Stimulated activated CD4-positive, alpha-beta T cell treated with anti-CD3 and anti-CD28 coated beads, Interleukin-4, amount 100 ng/mL, for 24 hours (primary cell): ENCODE measurements around the gene CLN5.
A peak's percentile ranks its signal among the peaks of the same experiment; 100 is the strongest.

Experiments
- DNase-seq: peaks from one replicate; pipeline ENCODE4 v3.0.0-alpha.2; 2020

Gene CLN5

GRCh38 chr13:77022341-77022740 is 30.5 kb downstream of the CLN5 start:
- DNase-seq: no peak

- peak; percentile 70 for DNase-seq
Measured at GRCh38 chr13:77026255-77026860, 34.5 kb downstream of the CLN5 start.

DNA sequence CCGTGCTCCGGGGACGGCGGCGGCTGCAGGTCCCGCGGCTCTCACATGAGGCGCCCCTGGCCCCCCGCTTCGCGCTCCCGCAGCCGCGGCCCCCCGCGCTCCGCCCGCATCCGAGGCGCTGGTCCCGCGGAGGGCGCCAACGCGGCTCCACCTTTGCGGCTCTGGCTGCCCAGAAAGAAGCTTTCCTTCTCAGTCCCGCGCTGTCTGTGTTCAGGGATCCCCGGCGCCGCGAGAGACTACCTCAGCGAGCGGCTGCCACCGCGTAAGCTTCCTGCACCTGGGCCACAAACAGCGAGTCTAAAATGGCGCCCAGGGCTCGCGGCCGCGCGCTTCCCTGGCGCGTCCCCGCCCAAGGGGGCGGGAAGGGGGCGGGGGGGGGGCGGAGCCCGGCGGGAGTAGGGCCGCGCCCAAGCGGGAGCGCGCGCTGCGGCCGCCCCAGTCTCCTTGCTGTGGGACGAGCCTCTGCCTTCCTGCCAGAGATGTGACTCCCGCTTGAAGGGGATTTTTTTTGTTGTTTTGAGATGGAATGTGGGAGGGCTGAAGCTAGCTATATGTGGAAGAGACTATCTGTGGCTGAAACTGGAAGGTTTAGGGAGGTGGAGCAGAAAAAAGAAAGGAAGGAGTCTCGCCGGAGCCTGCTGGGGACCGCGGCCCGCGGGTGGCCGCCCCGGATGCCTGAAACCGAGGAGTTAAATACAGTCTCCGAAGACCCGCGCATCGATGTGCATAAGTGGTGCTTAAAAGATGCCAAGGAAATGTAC is 35.2 kb downstream of the CLN5 start, which contains the start of gene FBXL3:
Gene FBXL3 (minus strand): TSS at position 299 of the 761 bp plus-strand sequence. CDS start 5,299 bp downstream, outside the sequence.
- peak; percentile 82 for DNase-seq

- no peak for DNase-seq
Measured at GRCh38 chr13:77028202-77028601, 36.3 kb downstream of the CLN5 start.

GRCh38 chr13:77029436-77029835 is 37.6 kb downstream of the CLN5 start:
- no peak for DNase-seq

GRCh38 chr13:77031656-77032243 is 39.9 kb downstream of the CLN5 start:
- no peak for DNase-seq

DNA sequence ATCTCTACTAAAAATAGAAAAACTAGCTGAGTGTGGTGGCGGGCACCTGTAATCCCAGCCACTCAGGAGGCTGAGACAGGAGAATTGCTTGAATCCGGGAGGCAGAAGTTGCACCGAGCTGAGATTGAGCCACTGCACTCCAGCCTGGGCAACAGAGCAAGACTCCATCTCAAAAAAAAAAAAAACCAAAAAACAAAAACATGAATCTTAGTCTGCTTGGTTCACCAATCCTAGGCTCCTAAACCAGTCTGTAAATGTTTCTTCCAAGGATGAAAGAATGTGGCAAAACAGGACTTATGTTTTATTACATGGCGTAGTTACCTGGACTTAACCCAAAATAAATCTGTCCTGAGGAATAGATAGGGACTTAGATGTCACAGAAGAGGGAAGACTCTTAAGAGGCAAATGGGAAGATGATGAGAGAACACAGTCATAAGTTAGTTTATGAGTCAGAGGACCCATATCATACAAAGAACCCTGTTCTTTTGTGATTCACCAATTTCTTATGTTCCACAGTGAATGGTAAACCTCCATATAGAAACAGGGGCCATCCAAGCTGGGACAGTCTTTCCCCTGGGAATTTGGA is 41.9 kb downstream of the CLN5 start:
- no peak for DNase-seq

DNA sequence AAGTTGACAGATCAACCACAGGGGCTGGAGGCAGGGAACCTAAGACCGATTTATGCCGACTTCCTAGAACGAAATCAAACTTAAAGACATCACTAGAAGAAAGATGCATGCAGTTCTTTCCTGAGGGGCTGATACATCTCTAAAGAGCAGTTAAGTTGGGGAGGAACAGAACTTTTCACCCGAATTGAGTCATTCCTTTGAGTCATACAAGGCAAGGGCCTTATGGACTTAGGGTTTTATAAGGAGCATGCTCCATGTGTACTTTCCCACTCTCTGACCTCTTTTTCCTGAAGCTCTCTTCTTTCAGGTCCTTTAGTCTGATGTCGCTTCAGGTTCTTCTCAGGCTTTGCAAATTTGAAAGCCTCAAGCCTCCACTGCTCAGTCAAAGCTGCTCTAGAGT is 43.0 kb downstream of the CLN5 start:
- no peak for DNase-seq

DNA sequence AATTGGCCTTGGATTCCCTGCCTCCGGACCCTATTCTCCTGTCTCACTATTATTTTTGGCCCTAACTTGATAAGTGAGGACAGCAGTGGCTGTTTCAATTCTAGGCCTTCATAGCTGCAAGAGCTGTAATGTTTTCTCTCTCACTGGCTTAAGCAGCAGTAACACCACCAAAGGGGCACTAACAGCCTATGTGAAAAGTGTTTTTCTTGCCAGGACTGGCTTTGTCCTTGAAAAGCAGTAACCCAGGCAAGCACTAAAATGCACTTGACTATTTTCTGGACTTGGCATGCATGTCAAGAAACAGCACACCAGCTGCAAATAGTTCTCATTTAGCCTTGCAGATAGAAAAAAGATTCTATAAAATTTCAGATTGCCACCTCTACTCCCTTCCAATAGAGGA is 44.4 kb downstream of the CLN5 start:
- DNase-seq: no peak

DNA sequence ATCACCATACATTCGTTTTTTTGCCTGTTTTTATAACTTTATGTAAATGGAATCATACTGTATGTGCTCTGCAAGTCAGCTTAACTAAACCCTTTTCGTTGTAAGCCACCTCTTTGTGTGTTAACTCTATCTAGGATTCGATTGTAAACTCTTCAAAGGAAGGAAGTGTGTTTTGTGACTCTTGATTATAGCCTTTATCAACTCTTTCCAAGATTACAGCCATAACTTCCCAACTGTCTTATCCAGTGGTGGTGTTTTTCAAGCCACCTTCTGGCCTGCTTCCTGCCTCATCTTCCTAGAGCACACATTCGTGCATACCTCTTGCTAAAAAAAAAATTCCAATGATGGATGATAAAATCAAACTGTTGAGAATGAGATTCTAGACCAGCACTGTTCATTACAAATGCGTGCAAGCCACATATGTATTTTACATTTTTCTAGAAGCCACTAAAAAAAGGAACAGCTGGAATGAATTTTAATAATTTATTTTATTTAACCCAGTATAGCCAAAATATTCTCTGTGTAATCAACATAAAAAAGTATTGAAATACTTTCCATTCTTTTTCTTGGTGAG is 47.1 kb downstream of the CLN5 start:
- no peak for DNase-seq

DNA sequence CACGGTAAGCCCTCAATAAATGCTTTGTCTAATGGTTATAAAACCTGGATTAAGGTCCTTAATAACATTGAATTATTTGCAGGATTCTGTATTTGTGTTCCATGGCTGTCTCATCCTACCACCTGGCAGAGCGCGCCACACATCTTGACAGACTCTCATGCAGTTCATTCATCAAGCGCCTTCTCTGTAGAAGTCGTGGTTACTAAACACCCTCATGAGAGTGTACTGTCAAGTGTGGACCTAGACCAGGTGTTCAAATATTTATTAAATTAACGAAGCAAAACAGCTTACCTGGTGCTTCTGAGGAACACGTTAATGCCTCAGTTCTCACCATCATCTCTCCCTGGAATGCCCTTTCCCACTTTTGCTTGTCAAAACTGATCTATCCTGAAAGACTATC is 48.2 kb downstream of the CLN5 start:
- DNase-seq: no peak

- DNase-seq: no peak
Measured at GRCh38 chr13:77040835-77041234, 49.0 kb downstream of the CLN5 start.

DNA sequence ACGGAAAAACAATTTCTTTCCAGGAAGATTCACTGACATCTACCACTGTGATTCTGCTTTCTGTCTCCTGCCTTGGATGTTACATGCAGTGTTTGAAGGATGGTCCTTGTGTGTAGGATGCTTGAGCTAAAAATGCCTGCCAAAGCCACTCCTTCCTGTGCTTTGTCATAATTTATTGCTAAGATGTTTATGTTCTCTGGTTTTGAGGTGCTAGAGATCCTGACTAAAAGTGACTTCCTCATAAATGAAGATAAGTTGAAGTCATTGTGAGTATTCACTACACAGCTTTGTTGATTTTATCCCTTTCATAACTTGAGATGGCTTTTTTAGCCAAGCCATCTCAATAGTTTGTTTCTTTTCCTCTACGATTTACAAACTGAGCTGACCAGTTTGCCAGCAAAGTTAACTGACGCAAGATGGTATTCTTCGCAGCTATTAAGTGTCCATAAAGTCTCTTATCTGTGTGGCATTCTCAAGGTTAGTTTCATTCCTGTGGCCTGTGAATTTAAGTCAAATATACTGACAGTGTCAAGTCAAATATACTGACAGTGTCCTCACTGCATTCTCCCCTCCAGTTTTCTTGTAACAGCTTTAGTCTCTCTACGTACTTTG is 50.8 kb downstream of the CLN5 start:
- DNase-seq: no peak

GRCh38 chr13:77047649-77048343 is 55.9 kb downstream of the CLN5 start:
- DNase-seq: no peak

- DNase-seq: no peak
Measured at GRCh38 chr13:77048681-77049080, 56.8 kb downstream of the CLN5 start.

DNA sequence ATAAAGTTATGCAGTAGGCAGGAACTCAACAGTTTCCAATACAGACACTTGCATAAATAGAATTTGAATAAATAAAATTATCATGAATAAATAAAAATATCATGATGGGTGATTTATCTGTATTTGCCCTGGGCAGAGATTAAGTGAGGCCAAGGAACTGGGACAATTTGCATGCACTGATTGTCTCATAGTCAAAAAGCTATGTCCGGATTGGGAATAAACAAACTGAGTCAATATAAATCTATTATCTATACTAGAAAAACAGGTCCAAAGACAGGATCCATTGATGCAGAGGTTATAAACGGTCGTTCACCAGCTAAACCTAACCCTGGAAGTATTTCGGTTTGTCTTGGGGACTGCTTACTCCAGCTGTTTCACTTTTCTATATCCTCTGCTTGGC is 61.3 kb downstream of the CLN5 start:
- DNase-seq: no peak
